ENCODE data around the gene GALNS.
"Not testable (repeated sequence)": the region's sequence is repeated elsewhere in the genome, so short reads cannot be mapped to it uniquely, and the experiment has no call there.

The GALNS gene

DNA sequence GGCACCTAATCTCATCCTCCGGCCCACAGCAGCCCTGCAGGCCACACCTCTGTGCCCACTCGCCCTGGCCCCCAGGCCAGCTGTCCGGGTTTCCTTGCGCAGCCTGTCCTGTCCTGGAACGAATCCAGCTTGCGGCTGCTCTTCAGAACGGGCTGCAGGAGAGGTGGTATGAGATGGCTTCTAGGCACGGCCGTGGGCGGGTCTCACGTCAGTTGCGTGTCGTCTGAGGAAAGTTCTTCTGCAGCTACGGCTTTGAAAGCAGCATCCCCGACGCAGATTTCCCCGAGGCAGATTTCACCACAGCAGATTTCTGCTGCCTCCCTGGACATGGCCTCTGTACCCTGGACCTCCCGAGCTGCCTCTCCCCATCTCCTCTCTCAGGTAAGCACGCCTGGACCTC is 18.2 kb downstream of the GALNS start:
- DNase-seq (ENCODE audit: low spot score): no peak

DNA sequence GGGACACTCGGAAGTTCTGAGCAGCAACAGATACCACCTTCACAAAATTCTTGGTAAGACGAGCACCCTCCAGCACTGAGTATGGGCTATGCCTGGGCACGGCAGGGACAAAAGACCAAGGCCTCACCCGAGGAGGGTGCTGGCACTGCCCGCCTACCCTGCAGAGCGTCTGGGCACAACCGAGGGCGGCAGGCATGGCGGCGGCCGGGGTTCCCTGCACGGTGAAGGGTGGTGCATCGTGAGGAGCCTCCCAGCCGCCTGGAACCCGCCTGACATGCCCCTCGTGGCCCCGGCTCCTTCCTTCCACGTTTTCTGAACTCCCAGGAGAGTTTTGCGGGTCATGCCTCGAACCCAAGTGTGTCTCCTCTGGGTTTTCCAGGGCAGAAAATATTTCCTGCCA is 18.9 kb downstream of the GALNS start:
- DNase-seq (ENCODE audit: low spot score): no peak

DNA sequence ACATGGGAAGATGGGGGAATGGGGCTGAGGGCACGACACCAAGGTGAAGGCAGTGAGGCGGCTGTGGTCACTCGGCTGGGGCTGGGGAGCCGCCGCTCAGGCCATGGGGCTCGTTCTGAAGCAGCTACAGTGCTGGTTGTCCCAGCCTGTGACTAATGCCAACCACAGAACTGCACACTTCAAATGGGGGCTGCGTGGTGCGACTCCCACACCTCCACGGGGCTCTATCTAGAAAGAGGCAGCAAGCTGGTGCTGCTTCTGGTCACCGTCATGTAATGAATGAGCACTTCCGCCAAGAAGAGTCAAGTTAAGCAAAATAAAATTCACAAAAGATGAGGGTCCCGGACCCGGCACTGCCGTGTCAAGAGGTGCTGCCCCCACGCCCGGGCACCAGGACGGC is 20.0 kb downstream of the GALNS start:
- no peak for DNase-seq (ENCODE audit: low spot score)

DNA sequence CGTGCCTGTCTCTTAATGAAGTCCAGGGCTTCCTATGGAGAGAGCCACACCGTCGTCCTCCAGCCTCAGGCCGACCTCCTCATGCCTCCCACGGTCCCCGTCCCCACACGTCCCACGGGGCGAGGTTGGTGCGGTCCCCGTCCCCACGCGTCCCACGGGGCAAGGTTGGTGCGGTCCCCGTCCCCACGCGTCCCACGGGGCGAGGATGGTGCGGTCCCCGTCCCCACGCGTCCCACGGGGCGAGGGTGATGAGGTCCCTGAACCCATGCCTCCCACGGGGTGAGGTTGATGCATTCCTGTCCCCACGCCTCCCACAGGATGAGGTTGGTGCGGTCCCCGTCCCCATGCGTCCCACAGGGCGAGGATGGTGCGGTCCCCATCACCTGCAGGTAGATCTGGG is 20.9 kb downstream of the GALNS start:
- no peak for DNase-seq (ENCODE audit: low spot score)

DNA sequence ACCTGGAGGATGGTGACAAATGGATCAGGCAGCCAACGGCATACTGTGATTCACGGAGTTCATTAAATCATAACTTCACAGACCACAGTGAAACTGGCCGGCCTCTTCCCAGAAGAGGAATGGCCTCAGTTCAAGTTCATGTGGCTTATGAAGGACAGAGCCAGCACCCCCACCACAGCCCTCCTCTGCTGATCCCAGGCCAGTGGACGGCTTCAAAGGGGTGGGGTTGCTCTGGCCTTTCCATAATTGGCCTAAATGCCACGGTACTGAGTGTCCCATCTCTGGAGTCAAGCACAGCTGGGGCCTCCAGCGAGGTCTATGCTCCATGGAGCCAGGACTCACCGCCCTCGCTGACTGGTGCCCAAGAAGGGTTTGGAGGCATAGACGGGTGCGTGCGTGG is 21.4 kb downstream of the GALNS start:
- no peak for DNase-seq (ENCODE audit: low spot score)

DNA sequence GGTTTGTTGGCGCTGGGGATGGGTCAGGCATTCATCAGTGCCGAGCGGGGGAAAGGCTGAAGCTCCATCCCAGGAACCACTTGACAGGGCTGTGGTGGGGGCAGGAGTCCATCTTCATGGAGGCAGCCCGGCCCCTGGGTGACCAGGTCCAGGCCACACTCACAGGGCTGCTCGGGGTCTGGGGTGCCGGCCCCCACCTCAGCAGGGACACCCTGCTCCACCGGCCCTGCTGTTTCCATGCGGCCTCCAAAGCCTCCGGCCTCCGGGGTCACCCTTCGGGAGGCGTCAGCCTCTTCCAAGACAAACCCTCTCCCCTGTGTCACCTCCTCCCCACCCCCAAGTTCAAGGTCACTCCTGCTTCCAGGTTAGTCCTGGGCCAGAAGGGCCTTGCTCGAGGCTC is 22.1 kb downstream of the GALNS start:
- no peak for DNase-seq (ENCODE audit: low spot score)

DNA sequence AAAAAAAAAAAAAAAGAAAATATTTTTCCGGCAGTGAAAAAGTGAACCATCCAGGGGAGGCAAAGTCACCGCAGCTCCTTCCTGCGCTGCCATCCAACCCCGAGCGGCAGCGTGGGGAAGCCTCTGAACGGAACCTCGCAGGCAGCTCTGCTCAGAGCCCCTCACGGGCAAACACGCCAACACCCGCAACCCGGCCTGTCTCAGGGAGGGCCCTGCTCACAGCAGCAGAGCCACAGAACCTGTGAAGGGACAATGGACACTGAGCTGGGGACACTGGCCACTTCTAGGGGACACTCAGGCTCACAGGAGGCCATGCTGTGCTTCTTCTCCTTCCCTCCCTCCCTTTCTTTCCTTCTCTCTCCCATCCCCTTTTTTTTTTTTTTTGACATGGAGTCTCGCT is 23.7 kb downstream of the GALNS start:
- no peak for DNase-seq (ENCODE audit: low spot score)

DNA sequence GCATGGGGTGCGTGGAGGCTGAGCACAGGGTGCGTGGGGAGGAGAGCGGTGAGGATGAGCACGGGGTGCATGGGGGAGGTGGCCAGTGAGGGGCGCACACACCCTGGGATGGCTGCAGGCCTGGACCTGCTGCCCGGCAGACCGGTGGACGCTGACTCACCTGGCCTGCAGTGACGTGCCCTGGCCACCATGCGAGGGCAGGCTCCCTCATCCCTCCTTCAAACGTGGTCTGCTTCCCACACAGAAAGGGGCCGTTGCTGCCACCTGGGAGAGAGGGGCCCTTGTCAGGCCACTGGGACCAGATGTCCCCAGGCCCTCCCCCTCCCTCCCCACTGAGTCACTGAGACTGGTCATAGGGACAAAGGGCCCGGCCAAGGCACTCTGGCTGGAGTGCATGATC is 24.9 kb downstream of the GALNS start:
- DNase-seq (ENCODE audit: low spot score): no peak

DNA sequence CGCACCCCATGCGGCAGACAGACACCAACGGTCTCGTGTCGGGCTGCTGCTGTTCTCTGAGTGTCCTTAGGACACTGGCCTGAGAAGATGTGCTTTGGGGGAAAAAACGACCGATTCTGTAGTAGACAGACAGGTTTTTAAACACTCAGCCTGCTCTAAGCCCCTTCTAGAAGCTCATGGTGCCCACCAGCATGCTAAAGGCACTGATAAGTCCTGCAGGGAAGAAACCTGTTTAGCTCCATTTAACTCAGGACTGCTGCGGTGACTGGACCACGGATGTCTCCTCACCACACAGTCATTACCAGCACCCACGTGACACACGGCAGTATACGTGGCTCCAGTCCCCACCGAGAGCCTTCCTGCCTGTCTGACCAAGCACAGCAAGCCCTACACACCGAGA is 26.0 kb downstream of the GALNS start:
- DNase-seq (ENCODE audit: low spot score): no peak

DNA sequence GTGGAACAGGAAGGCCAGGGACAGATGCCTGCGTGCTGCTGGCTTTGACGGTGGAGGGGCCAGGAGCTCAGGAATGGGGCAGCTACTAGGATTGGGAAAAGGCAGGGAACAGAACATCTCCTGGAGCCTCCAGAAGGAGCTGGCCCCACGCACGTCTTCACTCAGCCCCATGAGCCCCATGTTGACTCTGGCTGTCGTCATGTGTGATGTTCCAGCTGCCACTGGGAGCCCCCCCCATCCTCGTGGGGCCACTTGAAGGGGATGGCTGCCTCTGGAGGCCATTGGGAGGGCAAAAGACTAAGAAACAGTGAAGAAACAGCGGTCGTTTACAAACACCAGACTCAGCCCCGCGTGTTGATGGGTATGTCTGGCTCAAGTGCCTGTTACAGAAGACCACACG is 26.5 kb downstream of the GALNS start:
- DNase-seq (ENCODE audit: low spot score): no peak

DNA sequence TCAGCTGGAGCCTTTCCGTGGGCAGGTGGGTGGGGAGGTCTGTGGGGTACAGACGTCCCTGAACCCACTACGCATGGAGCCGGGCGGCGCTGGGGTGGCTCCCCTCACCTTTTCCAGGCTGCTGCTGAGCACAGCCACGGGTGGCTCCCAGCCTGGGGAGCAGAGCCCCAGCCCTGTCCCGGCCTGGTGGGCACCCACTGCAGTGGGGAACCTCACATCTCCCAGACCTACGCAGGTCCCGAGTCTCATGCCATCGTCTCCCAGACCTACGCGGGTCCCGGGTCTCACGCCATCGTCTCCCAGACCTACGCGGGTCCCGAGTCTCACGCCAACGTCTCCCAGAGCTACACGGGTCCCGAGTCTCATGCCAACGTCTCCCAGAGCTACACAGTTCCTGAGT is 28.0 kb downstream of the GALNS start:
- DNase-seq (ENCODE audit: low spot score): no peak

DNA sequence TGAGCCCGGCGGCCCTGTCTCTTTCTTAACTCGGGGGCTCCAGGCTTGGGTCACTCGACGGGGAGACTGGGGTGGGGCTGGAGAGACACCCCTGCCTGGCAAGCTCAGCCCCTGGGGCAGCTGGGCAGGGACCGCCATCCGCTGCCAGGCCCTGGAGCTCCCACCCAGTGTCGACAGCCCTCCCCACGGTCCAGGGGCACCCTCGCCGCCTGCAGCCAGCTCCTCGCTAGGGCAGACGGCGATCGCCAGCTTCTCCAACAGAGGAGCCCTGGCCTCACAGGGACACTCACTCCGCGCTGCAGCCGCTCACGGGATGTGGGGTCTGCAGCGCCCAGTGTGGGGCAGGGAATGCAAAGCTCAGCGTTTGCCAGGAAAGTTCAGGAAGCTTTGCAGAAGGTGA is 29.0 kb downstream of the GALNS start:
- DNase-seq (ENCODE audit: low spot score): no peak

DNA sequence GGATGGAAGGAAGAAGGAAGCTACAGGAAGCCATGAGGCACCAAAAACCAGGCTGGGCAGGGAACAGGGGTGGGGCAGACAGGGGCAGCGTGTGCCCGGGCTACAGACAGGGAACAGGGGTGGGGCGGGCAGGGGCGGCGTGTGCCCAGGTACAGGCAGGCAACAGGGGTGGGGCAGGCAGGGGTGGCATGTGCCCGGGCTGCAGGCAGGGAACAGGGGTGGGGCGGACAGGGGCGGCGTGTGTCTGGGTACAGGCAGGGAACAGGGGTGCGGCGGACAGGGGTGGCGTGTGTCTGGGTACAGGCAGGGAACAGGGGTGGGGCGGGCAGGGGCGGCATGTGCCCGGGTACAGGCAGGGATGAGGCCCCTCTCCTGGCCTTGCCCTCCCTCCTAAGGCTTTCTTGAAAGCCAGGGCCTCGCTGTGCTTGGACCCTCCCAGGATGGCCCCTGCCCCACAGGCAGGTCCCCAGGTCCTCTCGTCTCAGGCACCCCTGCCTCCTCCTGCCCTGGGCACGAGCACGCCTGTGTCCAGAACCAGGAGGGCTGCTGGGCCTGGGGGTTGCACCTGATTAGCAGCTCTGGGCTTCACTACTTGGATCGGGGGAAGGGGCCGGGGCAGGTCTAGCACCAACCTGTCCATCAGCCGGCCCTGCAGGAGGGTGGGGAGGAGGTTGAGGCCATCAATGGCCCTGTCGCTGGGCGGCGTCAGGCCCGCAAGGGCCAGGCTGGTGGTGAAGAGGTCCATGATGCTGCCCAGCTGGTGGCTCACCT is 30.5 kb downstream of the GALNS start:
- DNase-seq (ENCODE audit: low spot score): no peak

DNA sequence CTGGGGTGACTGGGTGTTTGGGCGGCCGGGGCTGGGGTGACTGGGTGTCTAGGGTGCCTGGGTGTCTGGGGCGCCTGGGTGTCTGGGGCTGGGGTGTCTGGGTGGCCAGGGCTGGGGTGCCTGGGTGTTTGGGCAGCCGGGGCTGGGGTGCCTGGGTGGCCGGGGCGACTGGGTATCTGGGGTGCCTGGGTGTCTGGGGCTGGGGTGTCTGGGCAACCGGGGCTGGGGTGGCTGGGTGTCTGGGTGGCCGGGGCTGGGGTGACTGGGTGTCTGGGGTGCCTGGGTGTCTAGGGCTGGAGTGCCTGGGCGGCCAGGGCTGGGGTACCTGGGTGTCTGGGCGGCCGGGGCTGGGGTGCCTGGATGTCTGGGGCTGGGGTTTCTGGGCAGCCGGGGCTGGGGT is 31.6 kb downstream of the GALNS start:
- DNase-seq (ENCODE audit: low spot score): no peak

DNA sequence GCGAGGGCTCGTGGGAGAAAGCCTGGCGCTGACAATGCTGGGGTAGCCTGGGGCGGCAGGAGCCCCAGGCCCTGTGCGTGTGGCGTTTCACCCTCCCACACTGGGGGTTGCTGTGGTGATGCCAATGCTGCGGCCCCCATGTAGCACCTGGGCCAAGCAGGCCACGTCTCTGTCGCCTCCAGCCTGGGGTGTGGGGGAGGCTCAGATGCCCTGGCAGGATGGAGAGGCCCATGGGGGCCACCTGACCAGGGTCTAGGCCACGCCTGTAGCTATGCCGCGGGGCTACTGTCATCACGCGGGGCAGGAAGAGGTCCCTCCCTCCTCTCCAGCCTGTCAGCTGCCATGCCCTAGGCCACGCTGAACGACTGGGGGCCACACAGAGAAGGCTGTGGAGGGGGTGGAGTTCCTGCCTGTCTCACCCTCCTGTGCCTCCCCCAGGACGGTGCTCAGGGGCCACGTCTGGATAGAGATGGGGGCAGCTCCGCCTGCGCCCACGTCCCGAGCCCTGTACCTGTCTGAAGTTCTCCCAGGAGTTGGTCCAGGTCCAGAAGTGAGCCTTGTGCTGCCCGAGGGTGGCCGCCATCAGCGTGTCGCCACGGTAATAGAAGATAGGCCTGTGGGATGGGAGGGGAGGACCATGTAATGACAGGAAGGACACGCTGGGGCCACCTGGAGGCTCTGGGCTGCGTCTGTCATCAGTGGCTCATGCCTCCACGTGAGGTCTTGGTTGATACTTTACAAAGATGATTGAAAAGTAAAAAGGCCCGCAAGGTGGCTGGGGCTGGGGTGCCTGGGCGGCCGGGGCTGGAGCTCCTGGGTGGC is 32.3 kb downstream of the GALNS start:
- DNase-seq (ENCODE audit: low spot score): no peak

DNA sequence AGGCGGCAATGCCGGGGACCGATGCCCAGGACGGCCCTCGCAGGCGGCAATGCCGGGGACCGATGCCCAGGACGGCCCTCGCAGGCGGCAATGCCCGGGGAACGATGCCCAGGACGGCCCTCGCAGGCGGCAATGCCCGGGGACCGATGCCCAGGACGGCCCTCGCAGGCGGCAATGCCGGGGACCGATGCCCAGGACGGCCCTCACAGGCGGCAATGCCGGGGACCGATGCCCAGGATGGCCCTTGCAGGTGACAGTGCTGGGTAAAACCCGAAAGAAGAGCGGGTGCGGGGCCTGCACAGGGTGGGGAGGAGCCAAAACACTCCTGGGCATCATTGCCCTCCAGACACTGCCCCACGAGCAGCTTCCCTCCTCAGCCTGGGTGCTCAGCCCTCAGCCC is 33.1 kb downstream of the GALNS start:
- not testable (repeated sequence) for DNase-seq (ENCODE audit: low spot score)

DNA sequence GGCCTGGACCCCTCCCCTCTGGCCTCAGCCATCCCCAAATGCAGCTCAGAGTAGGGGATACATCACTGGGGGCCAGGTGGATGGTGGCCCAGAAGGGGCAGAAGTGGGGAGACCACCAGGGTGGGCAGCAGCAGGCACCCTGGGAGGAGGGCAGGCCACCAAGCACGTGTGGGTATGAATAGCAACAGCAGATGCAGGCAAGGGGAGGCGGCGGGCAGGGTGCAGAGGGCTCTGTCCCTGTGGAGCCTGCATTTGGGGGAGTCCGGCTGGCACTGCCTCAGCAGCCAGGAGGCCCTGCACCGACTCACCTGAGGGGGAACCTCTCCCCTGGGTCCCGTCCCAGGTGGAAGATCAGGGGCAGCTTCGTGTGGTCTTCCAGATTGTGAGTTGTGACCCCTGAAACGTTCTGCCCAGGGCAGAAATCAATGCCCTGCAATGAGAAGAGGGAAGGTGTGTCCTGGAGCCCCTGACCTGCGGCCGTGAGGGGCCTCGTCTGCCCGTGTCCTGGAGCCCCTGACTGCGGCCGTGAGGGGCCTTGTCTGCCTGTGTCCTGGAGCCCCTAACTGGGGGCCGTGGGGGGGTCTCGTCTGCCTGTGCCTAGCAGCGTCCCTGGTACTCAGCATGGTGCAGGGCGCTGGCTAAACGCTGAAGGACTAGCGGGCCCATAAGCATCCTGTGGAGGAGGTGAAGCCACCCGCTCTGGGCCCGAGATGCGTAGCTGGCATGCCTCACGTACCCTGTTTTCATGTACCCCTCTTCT is 34.3 kb downstream of the GALNS start:
- DNase-seq (ENCODE audit: low spot score): no peak

DNA sequence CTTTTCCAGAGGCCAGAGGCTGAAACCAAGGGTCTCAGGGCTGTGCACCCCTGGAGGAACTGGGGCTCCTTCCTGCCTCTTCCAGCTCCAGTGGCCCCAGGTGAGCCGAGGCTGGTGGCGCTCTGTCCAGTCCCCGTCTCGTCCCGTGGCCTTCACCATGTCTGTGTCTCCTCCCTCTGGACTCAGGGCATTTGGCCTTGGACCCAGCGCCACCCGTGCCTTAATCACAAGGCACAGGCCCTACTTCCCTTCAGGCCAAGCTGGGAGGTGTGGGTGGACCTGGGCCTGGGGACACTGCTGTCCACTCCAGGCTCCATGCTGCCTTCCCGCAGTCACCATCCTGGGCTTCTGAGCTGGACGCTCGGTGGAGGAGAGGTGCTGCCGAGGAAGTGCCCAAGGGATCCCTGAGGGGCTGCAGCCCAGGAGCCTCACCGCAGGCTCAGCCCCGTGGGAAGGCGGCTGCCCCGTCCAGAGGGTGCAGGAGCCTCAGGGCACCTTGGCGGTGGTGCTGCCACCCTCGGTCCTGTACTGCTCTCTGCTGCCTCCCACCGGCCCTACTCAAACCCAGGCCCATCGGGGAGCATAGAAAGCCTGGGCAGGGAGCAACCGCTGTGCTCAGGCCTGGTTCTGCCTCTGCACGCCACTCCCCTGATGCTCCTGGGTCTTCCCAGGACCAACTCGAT is 35.4 kb downstream of the GALNS start:
- DNase-seq (ENCODE audit: low spot score): no peak

DNA sequence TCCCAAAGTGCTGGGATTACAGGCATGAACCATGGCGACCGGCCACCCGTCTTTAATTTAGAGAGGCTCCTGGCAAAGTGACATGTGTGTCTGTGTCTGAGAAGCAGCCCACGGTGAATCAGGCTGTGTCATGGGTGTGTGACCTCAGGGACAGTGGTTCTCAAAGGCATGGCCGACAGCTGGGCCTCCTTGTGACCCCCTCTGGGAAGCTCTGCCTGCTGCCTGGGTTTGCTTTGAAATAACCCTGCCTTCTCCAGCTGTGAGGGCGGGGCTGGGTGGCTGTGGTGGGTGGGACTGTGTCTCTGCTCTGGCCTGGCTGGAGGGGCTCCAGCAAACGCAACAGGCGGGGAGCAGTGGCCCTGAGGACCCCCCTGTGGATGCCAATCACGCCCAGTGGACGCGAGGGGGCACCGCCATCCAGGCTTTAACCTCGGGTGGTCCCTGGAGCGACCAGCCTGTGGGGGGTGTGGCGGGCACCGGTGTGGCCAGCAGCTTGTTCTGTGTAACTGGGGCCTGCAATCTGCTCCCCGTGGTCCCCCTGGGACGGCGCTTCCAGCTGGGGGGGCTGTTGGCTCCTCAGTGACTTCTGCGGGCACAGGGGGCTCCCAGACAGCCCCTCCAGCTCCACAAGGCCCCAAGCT is 36.2 kb downstream of the GALNS start:
- DNase-seq (ENCODE audit: low spot score): no peak

DNA sequence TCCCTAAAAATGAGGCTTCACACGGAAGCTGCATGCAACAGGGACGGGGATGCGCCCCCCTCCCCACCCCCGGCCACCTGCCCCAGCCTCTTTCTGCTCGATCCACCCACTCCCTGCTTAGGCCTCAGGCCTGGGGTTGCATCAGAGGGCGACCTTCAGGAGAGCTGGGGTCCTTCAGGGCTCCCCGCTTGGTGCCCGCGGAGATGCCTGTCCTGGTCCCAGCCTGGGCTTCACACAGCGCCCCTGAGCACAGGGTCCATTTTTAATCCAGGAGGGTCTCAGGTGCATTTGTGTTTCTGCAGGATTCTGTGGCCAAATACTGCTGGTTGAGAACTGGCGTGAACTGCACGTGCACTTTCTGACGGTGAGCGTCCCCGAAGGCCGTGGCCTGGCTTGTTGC is 37.6 kb downstream of the GALNS start:
- no peak for DNase-seq (ENCODE audit: low spot score)

DNA sequence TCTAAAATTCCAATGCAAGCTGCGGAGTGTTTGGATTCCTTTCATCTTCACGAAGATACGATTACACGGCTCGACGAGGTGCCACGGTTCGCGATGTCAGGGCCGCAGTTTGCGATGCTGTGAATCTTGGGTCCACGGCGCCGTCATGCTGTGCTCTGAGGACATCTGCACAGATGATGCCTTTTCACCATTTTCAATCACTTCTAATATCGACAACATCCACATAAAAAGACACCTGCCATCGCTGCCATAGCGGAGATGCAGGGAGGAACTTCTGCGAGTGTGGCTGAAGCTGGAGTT is 38.2 kb downstream of the GALNS start:
- no peak for DNase-seq (ENCODE audit: low spot score)
